Measurements from ENCODE around the gene PXN. TPM values are rescaled to one million over a fixed set of nuclear protein-coding genes. Genes with fewer than 3 reads are reported as not detected.
A peak's percentile ranks its signal among the peaks of the same experiment; 100 is the strongest.

Gene PXN
- total and polyA plus RNA-seq, 2 of the 13 experiments (the other 11 are each of a cell fraction or from before 2014, with no cell fraction given), result 13.6 to 14.2 TPM

GRCh38 chr12:120292661-120293531, 27.4 kb upstream of the PXN start, which contains the start of gene RNU4-1 (continued):
- TF ChIP-seq CENPBD1 (CRISPR knock-in tag; IDR thresholded peaks at IDR 0.05; ENCODE audit: borderline replicate concordance, low read depth), result no peak
- TF ChIP-seq, protein P1, sequence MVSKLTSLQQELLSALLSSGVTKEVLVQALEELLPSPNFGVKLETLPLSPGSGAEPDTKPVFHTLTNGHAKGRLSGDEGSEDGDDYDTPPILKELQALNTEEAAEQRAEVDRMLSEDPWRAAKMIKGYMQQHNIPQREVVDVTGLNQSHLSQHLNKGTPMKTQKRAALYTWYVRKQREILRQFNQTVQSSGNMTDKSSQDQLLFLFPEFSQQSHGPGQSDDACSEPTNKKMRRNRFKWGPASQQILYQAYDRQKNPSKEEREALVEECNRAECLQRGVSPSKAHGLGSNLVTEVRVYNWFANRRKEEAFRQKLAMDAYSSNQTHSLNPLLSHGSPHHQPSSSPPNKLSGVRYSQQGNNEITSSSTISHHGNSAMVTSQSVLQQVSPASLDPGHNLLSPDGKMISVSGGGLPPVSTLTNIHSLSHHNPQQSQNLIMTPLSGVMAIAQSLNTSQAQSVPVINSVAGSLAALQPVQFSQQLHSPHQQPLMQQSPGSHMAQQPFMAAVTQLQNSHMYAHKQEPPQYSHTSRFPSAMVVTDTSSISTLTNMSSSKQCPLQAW (CRISPR knock-in tag; IDR thresholded peaks at IDR 0.05), result peak; percentile 43; the same call in 1 of the 2 replicates
- no peak for TF ChIP-seq ZNF883 (CRISPR knock-in tag; IDR thresholded peaks at IDR 0.05; ENCODE audit: not compliant biosample characterization)
- no peak for TF ChIP-seq ZNF414 (CRISPR knock-in tag; IDR thresholded peaks at IDR 0.05)
- no peak for TF ChIP-seq USF2 (IDR thresholded peaks at IDR 0.05; ENCODE audit: low read depth, low read length)
- TF ChIP-seq USF2 (CRISPR knock-in tag; IDR thresholded peaks at IDR 0.05; ENCODE audit: borderline replicate concordance), result no peak
- no peak for TF ChIP-seq AHR (CRISPR knock-in tag; IDR thresholded peaks at IDR 0.05)
- no peak for TF ChIP-seq SRF (IDR thresholded peaks at IDR 0.05; ENCODE audit: low read depth, low read length)
- peak; percentile 83 for TF ChIP-seq ZNF264 (CRISPR knock-in tag; IDR thresholded peaks at IDR 0.05)
- TF ChIP-seq MLX (CRISPR knock-in tag; IDR thresholded peaks at IDR 0.05), result 0 out of 2 replicates have a peak, but pooled peaks have one; percentile 50
- no peak for TF ChIP-seq MIER3 (CRISPR knock-in tag; IDR thresholded peaks at IDR 0.05; ENCODE audit: borderline replicate concordance)
- TF ChIP-seq, protein P2, sequence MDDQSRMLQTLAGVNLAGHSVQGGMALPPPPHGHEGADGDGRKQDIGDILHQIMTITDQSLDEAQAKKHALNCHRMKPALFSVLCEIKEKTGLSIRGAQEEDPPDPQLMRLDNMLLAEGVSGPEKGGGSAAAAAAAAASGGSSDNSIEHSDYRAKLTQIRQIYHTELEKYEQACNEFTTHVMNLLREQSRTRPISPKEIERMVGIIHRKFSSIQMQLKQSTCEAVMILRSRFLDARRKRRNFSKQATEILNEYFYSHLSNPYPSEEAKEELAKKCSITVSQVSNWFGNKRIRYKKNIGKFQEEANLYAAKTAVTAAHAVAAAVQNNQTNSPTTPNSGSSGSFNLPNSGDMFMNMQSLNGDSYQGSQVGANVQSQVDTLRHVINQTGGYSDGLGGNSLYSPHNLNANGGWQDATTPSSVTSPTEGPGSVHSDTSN (CRISPR knock-in tag; IDR thresholded peaks at IDR 0.05; ENCODE audit: borderline replicate concordance), result peak; percentile 82
- peak; percentile 99 for TF ChIP-seq MED8 (CRISPR knock-in tag; IDR thresholded peaks at IDR 0.05; ENCODE audit: insufficient replicate concordance)
- TF ChIP-seq CSRNP1 (CRISPR knock-in tag; IDR thresholded peaks at IDR 0.05), result peak; percentile 44; the same call in 1 of the 2 replicates
- no peak for TF ChIP-seq ZNF337 (CRISPR knock-in tag; IDR thresholded peaks at IDR 0.05; ENCODE audit: borderline replicate concordance, low read depth)
- TF ChIP-seq, protein P3, sequence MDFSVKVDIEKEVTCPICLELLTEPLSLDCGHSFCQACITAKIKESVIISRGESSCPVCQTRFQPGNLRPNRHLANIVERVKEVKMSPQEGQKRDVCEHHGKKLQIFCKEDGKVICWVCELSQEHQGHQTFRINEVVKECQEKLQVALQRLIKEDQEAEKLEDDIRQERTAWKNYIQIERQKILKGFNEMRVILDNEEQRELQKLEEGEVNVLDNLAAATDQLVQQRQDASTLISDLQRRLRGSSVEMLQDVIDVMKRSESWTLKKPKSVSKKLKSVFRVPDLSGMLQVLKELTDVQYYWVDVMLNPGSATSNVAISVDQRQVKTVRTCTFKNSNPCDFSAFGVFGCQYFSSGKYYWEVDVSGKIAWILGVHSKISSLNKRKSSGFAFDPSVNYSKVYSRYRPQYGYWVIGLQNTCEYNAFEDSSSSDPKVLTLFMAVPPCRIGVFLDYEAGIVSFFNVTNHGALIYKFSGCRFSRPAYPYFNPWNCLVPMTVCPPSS (IDR thresholded peaks at IDR 0.05), result no peak

Data from HepG2 (cell line).